C4-2B (cell line): ENCODE data around the gene CAMKK2.

Experiments
- ZFX ChIP-seq: fragments of 450-650 bp; IDR thresholded peaks from 2 replicates; pipeline ENCODE4 v1.6.1; 2017
- TF ChIP-seq, protein P1 (sequence below): fragments of 450-650 bp; conservative IDR thresholded peaks from 2 replicates; pipeline ENCODE4 v1.5.1; 2017; ENCODE audit warnings: mild to moderate bottlenecking

DNA sequence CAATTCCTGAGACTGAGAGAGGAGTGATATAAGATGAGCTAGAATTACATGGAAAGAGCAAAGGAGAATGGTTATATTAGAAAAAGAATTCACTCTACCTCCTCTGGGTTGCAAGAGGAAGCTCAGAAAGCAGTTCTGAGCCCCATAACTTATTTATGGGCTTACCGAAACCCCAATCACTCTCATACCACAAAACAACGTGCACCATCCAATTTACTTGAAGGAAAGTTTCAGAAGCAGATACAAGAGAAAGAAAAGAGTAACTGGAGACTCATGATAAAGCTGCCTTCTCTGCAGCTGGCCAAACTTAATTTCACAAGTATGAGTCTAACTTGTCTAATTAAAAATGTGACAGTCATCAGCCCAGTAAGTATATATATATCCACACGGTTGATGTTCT is 27.4 kb upstream of the CAMKK2 start:
- TF ChIP-seq, protein P1, sequence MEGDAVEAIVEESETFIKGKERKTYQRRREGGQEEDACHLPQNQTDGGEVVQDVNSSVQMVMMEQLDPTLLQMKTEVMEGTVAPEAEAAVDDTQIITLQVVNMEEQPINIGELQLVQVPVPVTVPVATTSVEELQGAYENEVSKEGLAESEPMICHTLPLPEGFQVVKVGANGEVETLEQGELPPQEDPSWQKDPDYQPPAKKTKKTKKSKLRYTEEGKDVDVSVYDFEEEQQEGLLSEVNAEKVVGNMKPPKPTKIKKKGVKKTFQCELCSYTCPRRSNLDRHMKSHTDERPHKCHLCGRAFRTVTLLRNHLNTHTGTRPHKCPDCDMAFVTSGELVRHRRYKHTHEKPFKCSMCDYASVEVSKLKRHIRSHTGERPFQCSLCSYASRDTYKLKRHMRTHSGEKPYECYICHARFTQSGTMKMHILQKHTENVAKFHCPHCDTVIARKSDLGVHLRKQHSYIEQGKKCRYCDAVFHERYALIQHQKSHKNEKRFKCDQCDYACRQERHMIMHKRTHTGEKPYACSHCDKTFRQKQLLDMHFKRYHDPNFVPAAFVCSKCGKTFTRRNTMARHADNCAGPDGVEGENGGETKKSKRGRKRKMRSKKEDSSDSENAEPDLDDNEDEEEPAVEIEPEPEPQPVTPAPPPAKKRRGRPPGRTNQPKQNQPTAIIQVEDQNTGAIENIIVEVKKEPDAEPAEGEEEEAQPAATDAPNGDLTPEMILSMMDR, result no peak
- no peak for TF ChIP-seq ZFX
